MM.1S (cell line): ENCODE measurements around the gene KIDINS220.

Source experiments
- DNase-seq: peaks from one replicate; pipeline ENCODE4 v3.0.0-alpha.2; 2015
- H2AFZ ChIP-seq: fragments of 300-600 bp; sonication (generic); 2 replicates; pipeline ENCODE4 v1.6.0; 2016; ENCODE audit warnings: antibody characterized with exemption, low read length
- H3F3A ChIP-seq: fragments of 300-600 bp; sonication (generic); 2 replicates; pipeline ENCODE4 v1.6.1; 2016; ENCODE audit warnings: mild to moderate bottlenecking, antibody characterized with exemption, low read length, moderate library complexity, mixed read lengths; ENCODE audit not compliant: insufficient read depth
- H3K27ac ChIP-seq: fragments of 300-600 bp; sonication (generic); 2 replicates; pipeline ENCODE4 v1.5.1; 2016; ENCODE audit warnings: mild to moderate bottlenecking, low read length
- H3K27me3 ChIP-seq: fragments of 300-600 bp; sonication (generic); replicated peaks from 2 replicates; pipeline ENCODE4 v1.6.0; 2016; ENCODE audit warnings: low read length; ENCODE audit not compliant: insufficient read depth
- H3K36me3 ChIP-seq: fragments of 300-600 bp; sonication (generic); replicated peaks from 2 replicates; pipeline ENCODE4 v1.6.1; 2016; ENCODE audit warnings: mild to moderate bottlenecking, low read length, mixed read lengths; ENCODE audit not compliant: insufficient read depth
- H3K4me1 ChIP-seq: fragments of 300-600 bp; sonication (generic); 2 replicates; pipeline ENCODE4 v1.6.1; 2016; ENCODE audit warnings: low read length, mixed read lengths
- H3K4me2 ChIP-seq: fragments of 300-600 bp; sonication (generic); 2 replicates; pipeline ENCODE4 v1.6.0; 2016; ENCODE audit warnings: low read depth, low read length
- H3K4me3 ChIP-seq: fragments of 300-600 bp; sonication (generic); 2 replicates; pipeline ENCODE4 v1.5.1; 2016; ENCODE audit warnings: low read length, mixed read lengths
- H3K79me2 ChIP-seq: fragments of 300-600 bp; sonication (generic); 2 replicates; pipeline ENCODE4 v1.6.1; 2016; ENCODE audit warnings: mixed run types, low read length, mixed read lengths
- H3K9ac ChIP-seq: fragments of 300-600 bp; sonication (generic); 2 replicates; pipeline ENCODE4 v1.6.1; 2016; ENCODE audit warnings: low read length, mixed read lengths
- H3K9me2 ChIP-seq: fragments of 300-600 bp; sonication (generic); replicated peaks from 2 replicates; pipeline ENCODE4 v1.6.1; 2016; ENCODE audit warnings: mild to moderate bottlenecking, low read length, mixed read lengths; ENCODE audit not compliant: insufficient read depth
- H3K9me3 ChIP-seq: fragments of 300-600 bp; sonication (generic); replicated peaks from 2 replicates; pipeline ENCODE4 v1.6.1; 2016; ENCODE audit warnings: mild to moderate bottlenecking, low read length, mixed read lengths; ENCODE audit not compliant: insufficient read depth
- H4K20me1 ChIP-seq: fragments of 300-600 bp; sonication (generic); 2 replicates; pipeline ENCODE4 v1.6.1; 2016; ENCODE audit warnings: mild to moderate bottlenecking, low read length, moderate library complexity, mixed read lengths; ENCODE audit not compliant: insufficient read depth
- EZH2 ChIP-seq: fragments of 300-600 bp; sonication (generic); optimal IDR thresholded peaks from 2 replicates; pipeline ENCODE3; 2017; ENCODE audit warnings: low read depth, mild to moderate bottlenecking, antibody characterized with exemption, low read length, mixed read lengths
- EZH2phosphoT487 ChIP-seq: fragments of 300-600 bp; sonication (generic); IDR thresholded peaks from 2 replicates; pipeline ENCODE4 v1.6.1; 2018; ENCODE audit warnings: antibody characterized with exemption, low read length
- TF ChIP-seq, protein P1 (sequence below): fragments of 300-600 bp; sonication (generic); IDR thresholded peaks from 2 replicates; pipeline ENCODE4 v1.5.1; 2016; ENCODE audit warnings: antibody characterized with exemption, low read length, mixed read lengths

Gene KIDINS220

DNA sequence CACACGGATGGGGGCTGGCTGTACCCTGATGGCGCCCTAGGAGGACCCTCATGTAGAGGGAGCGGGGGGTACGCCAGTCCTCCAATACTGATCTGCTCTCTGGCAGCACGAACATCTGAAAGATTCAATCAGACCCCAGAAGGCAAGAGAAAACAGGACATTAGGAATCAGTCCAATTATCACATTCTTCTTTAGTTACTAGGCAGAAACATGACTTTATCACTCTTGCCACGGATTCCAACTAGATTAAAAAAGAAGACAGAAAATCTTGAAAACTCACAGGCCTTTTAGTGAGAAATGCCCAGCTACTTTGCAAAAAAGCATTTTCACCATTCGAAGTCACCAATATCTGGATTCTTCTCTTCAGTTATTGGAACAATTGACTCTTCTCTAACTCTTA lies 87.2 kb downstream of the KIDINS220 start:
- Histone ChIP-seq H3K4me1 (peaks cover 19% of the 10 kb centered on the region), H3K4me2 (no peak overlapping the region), H2AFZ (no peak overlapping the region), H3K36me3 (no peaks in the 10 kb centered on the region), H3F3A (no peaks in the 10 kb centered on the region; the same call in 1 of the 2 replicates), H3K9ac (no peak overlapping the region), H3K9me2 (no peaks in the 10 kb centered on the region), H3K27me3 (no peaks in the 10 kb centered on the region), H3K9me3 (no peaks in the 10 kb centered on the region), H3K27ac (no peak overlapping the region), H3K79me2 (no peaks in the 10 kb centered on the region), H3K4me3 (no peak overlapping the region), H4K20me1 (no peaks in the 10 kb centered on the region)
- no peak for TF ChIP-seq EZH2phosphoT487
- no peak for TF ChIP-seq EZH2
- TF ChIP-seq, protein P1, sequence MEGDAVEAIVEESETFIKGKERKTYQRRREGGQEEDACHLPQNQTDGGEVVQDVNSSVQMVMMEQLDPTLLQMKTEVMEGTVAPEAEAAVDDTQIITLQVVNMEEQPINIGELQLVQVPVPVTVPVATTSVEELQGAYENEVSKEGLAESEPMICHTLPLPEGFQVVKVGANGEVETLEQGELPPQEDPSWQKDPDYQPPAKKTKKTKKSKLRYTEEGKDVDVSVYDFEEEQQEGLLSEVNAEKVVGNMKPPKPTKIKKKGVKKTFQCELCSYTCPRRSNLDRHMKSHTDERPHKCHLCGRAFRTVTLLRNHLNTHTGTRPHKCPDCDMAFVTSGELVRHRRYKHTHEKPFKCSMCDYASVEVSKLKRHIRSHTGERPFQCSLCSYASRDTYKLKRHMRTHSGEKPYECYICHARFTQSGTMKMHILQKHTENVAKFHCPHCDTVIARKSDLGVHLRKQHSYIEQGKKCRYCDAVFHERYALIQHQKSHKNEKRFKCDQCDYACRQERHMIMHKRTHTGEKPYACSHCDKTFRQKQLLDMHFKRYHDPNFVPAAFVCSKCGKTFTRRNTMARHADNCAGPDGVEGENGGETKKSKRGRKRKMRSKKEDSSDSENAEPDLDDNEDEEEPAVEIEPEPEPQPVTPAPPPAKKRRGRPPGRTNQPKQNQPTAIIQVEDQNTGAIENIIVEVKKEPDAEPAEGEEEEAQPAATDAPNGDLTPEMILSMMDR, result no peak
- DNase-seq, result no peak

DNA sequence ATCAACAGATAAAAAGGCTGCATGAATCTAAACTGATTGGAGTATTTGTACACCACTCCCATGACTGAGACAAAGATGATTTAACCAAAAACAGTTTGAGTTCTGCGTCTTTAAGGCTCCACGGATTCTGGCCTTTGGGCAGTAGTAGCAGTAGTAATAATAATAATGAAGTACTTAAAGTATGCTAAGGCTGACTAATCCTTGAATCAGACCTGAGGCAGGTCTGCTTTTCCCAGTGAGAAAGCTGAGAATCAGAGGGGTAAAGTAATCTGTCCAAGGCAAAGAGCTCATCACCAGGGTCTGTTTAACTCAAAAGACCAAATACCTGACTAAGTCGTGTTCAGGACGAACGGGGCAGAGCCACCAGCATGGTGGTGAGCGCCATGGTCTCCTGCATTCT lies 94.2 kb downstream of the KIDINS220 start:
- no peaks in the 10 kb centered on the region for H3K9me2 ChIP-seq
- no peaks in the 10 kb centered on the region for H3K36me3 ChIP-seq
- no peaks in the 10 kb centered on the region for H3F3A ChIP-seq
- H3K4me1 ChIP-seq, result no peaks in the 10 kb centered on the region
- no peaks in the 10 kb centered on the region for H3K9me3 ChIP-seq
- no peak for DNase-seq
- no peak overlapping the region for H3K4me3 ChIP-seq
- no peak for TF ChIP-seq EZH2
- no peak for TF ChIP-seq EZH2phosphoT487
- TF ChIP-seq, protein P1, result no peak
- no peak overlapping the region for H2AFZ ChIP-seq
- H4K20me1 ChIP-seq, result no peaks in the 10 kb centered on the region
- no peaks in the 10 kb centered on the region for H3K79me2 ChIP-seq
- H3K27me3 ChIP-seq, result no peaks in the 10 kb centered on the region
- no peak overlapping the region for H3K27ac ChIP-seq
- H3K4me2 ChIP-seq, result no peak overlapping the region
- no peak overlapping the region for H3K9ac ChIP-seq

DNA sequence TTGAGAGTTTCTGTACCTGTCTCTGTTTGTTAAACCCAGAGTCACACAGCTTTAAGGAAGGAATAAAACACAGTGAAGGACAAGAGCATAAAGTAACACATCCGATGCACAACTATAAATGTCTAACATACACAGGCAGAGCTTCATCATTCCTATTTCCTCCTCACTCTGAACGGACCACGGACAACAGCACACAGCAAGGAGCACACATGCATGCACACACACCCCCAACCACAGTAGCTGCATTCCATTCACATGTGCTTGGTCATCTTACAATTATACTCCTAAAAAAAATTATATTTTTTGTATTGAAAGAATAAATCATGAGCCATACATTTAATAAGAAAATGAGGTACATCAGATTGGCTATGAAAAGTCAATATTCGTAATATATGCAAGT lies 97.3 kb downstream of the KIDINS220 start:
- Histone ChIP-seq H4K20me1 (no peaks in the 10 kb centered on the region), H3K27me3 (no peaks in the 10 kb centered on the region), H3K79me2 (no peaks in the 10 kb centered on the region)

More for the DNA sequence above, 97.3 kb downstream of the KIDINS220 start:
- Histone ChIP-seq H3K36me3 (no peaks in the 10 kb centered on the region; the same call in 1 of the 2 replicates), H2AFZ (no peak overlapping the region), H3F3A (no peaks in the 10 kb centered on the region), H3K27ac (no peak overlapping the region), H3K4me3 (no peak overlapping the region), H3K9me3 (no peaks in the 10 kb centered on the region), H3K9me2 (no peaks in the 10 kb centered on the region), H3K9ac (no peak overlapping the region), H3K4me1 (no peaks in the 10 kb centered on the region), H3K4me2 (no peak overlapping the region)
- no peak for DNase-seq
- TF ChIP-seq EZH2 (no peak), EZH2phosphoT487 (no peak)
- TF ChIP-seq, protein P1, result no peak
